Common myeloid progenitor, CD34-positive (primary cell): Measurements from ENCODE around the gene PAK1.
"Not testable (repeated sequence)": the region's sequence is repeated elsewhere in the genome, so short reads cannot be mapped to it uniquely, and the experiment has no call there.

Source experiments
- CTCF ChIA-PET: fragments of 350-600 bp; sonication (Branson Sonifier 250); formaldehyde crosslinking; loops from one replicate; lab custom pipeline; 2021; ENCODE audit warnings: antibody characterized with exemption; lab: Charles Lee
- POLR2A ChIA-PET: fragments of 350-600 bp; sonication (Branson Sonifier 250); formaldehyde crosslinking; loops from one replicate; lab custom pipeline; 2021; ENCODE audit warnings: antibody characterized with exemption; lab: Charles Lee
- DNase-seq, 3 donors: peaks; one replicate each; pipeline versions ENCODE4 v3.0.0 to v3.0.0-alpha.2; 2013
- H3K27ac ChIP-seq, 2 experiments: 1 replicate in 1 of 2; 2 replicates in 1 of 2; pipeline ENCODE4 v1.7.0; 2013; ENCODE audit warnings: inconsistent platforms in 2 of 2, low read length in 2 of 2, mild to moderate bottlenecking in 2 of 2, low read depth in 1 of 2, moderate library complexity in 1 of 2; ENCODE audit not compliant: severe bottlenecking in 2 of 2, insufficient read depth in 1 of 2, poor library complexity in 1 of 2
- H3K27me3 ChIP-seq, 5 experiments: replicated peaks in 2 of 5; 1 replicate in 3 of 5; 2 replicates in 2 of 5; pipeline versions ENCODE4 v1.6.1 to v1.7.0; 2013; ENCODE audit warnings: low read length in 4 of 5, mild to moderate bottlenecking in 2 of 5, moderate library complexity in 2 of 5, inconsistent platforms in 1 of 5; ENCODE audit not compliant: insufficient read depth in 5 of 5, control insufficient read depth in 4 of 5
- H3K36me3 ChIP-seq, 4 experiments: 1 replicate in 2 of 4; 2 replicates in 2 of 4; pipeline versions ENCODE4 v1.6.1 to v1.7.0; 2013; ENCODE audit warnings: low read length in 3 of 4, control low read depth in 1 of 4, mild to moderate bottlenecking in 1 of 4; ENCODE audit not compliant: control insufficient read depth in 4 of 4, insufficient read depth in 4 of 4
- H3K4me1 ChIP-seq, 4 experiments: 1 replicate in 3 of 4; 2 replicates in 1 of 4; pipeline versions ENCODE4 v1.6.1 to v1.7.1; 2013; ENCODE audit warnings: low read length in 3 of 4, mild to moderate bottlenecking in 3 of 4, control low read depth in 1 of 4, inconsistent platforms in 1 of 4, moderate library complexity in 1 of 4; ENCODE audit not compliant: control insufficient read depth in 4 of 4, insufficient read depth in 4 of 4; ENCODE audit errors: control extremely low read depth in 1 of 4
- H3K4me3 ChIP-seq, 7 experiments: 1 replicate in 4 of 7; 2 replicates in 3 of 7; pipeline versions ENCODE4 v1.5.1 to v1.7.0; 2013; ENCODE audit warnings: mild to moderate bottlenecking in 7 of 7, low read length in 6 of 7, moderate library complexity in 6 of 7, inconsistent platforms in 2 of 7, low read depth in 2 of 7, control low read depth in 1 of 7; ENCODE audit not compliant: insufficient read depth in 4 of 7, control insufficient read depth in 1 of 7; ENCODE audit errors: extremely low read depth in 1 of 7
- H3K9me3 ChIP-seq, 5 experiments: 1 replicate in 4 of 5; 2 replicates in 1 of 5; pipeline versions ENCODE4 v1.6.1 to v1.7.1; 2013; ENCODE audit warnings: low read length in 4 of 5, mild to moderate bottlenecking in 2 of 5, inconsistent platforms in 1 of 5, low read depth in 1 of 5, moderate library complexity in 1 of 5; ENCODE audit not compliant: control insufficient read depth in 4 of 5, insufficient read depth in 2 of 5; ENCODE audit errors: control extremely low read depth in 1 of 5
- WGBS: methylation state at CpG from one replicate; pipeline ENCODE4 v1.1.5; 2013; ENCODE audit not compliant: insufficient coverage; 5-methylcytosine and 5-hydroxymethylcytosine counted together

Gene PAK1

GRCh38 chr11:77395460-77396173, 78.3 kb downstream of the PAK1 start:
- no peaks in the 10 kb centered on the region for H3K9me3 ChIP-seq
- H3K36me3 ChIP-seq, result peaks cover 0 to 8% (median 0%) of the 10 kb centered on the region in 4 experiments
- H3K4me1 ChIP-seq, result no peaks in the 10 kb centered on the region
- CTCF ChIA-PET, result interaction anchor here (1.5 to 2.6 kb wide), 2 partner anchors 9 to 268 kb away, joined by 5 to 7 read pairs; no protein-coding TSS in a partner anchor
- no peak for DNase-seq
- no peaks in the 10 kb centered on the region for H3K27me3 ChIP-seq
- 74% methylated on average over 3 of the region's 3 CpGs for WGBS
- no peak overlapping the region for H3K4me3 ChIP-seq
- POLR2A ChIA-PET, result no interaction called here
- no peak overlapping the region for H3K27ac ChIP-seq

- no peak overlapping the region for H3K4me3 ChIP-seq
- ChIA-PET CTCF (no interaction called here), POLR2A (no interaction called here)
- H3K36me3 ChIP-seq, result peaks cover 0 to 7% (median 3%) of the 10 kb centered on the region in 4 experiments
- H3K27ac ChIP-seq, result no peak overlapping the region
- no peaks in the 10 kb centered on the region for H3K9me3 ChIP-seq
- DNase-seq, result no peak
- H3K27me3 ChIP-seq, result no peaks in the 10 kb centered on the region
- H3K4me1 ChIP-seq, result no peaks in the 10 kb centered on the region
Observed at GRCh38 chr11:77392842-77393241, 81.1 kb downstream of the PAK1 start.

GRCh38 chr11:77387701-77388100, 86.2 kb downstream of the PAK1 start:
- Histone ChIP-seq H3K4me1 (no peaks in the 10 kb centered on the region), H3K4me3 (no peak overlapping the region), H3K27ac (no peak overlapping the region), H3K36me3 (peaks cover 0 to 14% (median 8%) of the 10 kb centered on the region in 4 experiments), H3K9me3 (no peaks in the 10 kb centered on the region), H3K27me3 (no peaks in the 10 kb centered on the region)
- POLR2A ChIA-PET, result no interaction called here
- DNase-seq, result no peak
- CTCF ChIA-PET, result no interaction called here

- 100% methylated on average over 1 of the region's 1 CpG for WGBS
- Histone ChIP-seq H3K4me3 (no peak overlapping the region), H3K4me1 (no peaks in the 10 kb centered on the region), H3K9me3 (no peaks in the 10 kb centered on the region), H3K27me3 (no peaks in the 10 kb centered on the region), H3K27ac (no peak overlapping the region), H3K36me3 (peaks cover 0 to 12% (median 7%) of the 10 kb centered on the region in 4 experiments)
- DNase-seq, result no peak
- ChIA-PET CTCF (interaction anchor here (0.9 to 1.7 kb wide), 3 partner anchors 9 to 18 kb away, joined by 3 to 7 read pairs (median 3); no protein-coding TSS in a partner anchor), POLR2A (no interaction called here)
Observed at GRCh38 chr11:77386178-77386577, 87.7 kb downstream of the PAK1 start.

- DNase-seq, POLR2A ChIA-PET, H3K4me1 ChIP-seq, H3K4me3 ChIP-seq, CTCF ChIA-PET, H3K27me3 ChIP-seq, H3K27ac ChIP-seq, H3K9me3 ChIP-seq: not testable (repeated sequence)
- WGBS, result no CpG with 5 or more reads among the region's 8 CpGs
- H3K36me3 ChIP-seq, result peaks cover 0 to 12% (median 7%) of the 10 kb centered on the region in 4 experiments
Observed at GRCh38 chr11:77385255-77385771, 88.6 kb downstream of the PAK1 start.

- Histone ChIP-seq H3K4me1 (no peaks in the 10 kb centered on the region), H3K27me3 (no peaks in the 10 kb centered on the region), H3K9me3 (no peaks in the 10 kb centered on the region), H3K4me3 (no peak overlapping the region), H3K36me3 (peaks cover 0 to 14% (median 8%) of the 10 kb centered on the region in 4 experiments), H3K27ac (no peak overlapping the region)
- ChIA-PET POLR2A (no interaction called here), CTCF (interaction anchor here (0.6 kb wide), 1 partner anchor 9 kb away, joined by 3 read pairs; no protein-coding TSS in a partner anchor)
- no peak for DNase-seq
- no CpG with 5 or more reads among the region's 2 CpGs for WGBS
Observed at GRCh38 chr11:77384571-77384970, 89.3 kb downstream of the PAK1 start.

GRCh38 chr11:77383349-77383748, 90.5 kb downstream of the PAK1 start:
- CTCF ChIA-PET, H3K4me1 ChIP-seq, H3K9me3 ChIP-seq, H3K27ac ChIP-seq, DNase-seq, H3K4me3 ChIP-seq, H3K27me3 ChIP-seq, POLR2A ChIA-PET: not testable (repeated sequence)
- WGBS, result 97% methylated on average over 7 of the region's 7 CpGs
- peaks cover 0 to 18% (median 7%) of the 10 kb centered on the region in 4 experiments for H3K36me3 ChIP-seq
